Upper lobe of right lung (tissue), 1 donor: ENCODE results near the gene NME5. TPM values are rescaled to one million over a fixed set of nuclear protein-coding genes. Genes with fewer than 3 reads are reported as not detected.

Experiments used
- ATAC-seq: fragments of 200-7000 bp; cut with Tn5 transposase; one replicate; pipeline ENCODE4 v1.9.1; 2020; ENCODE audit warnings: mild to moderate bottlenecking, moderate library complexity
- DNase-seq: peaks from one replicate; pipeline ENCODE4 v3.0.0-alpha.2; 2020
- H3K27ac ChIP-seq: fragments of 200-600 bp; one replicate; pipeline ENCODE4 v1.8.0; 2022
- H3K27me3 ChIP-seq: fragments of 200-600 bp; one replicate; pipeline ENCODE4 v1.8.0; 2022; ENCODE audit warnings: mild to moderate bottlenecking
- H3K36me3 ChIP-seq: fragments of 200-600 bp; one replicate; pipeline ENCODE4 v1.8.0; 2022
- H3K4me1 ChIP-seq: fragments of 200-600 bp; one replicate; pipeline ENCODE4 v1.8.0; 2022
- H3K4me3 ChIP-seq: fragments of 200-600 bp; one replicate; pipeline ENCODE4 v1.8.0; 2022; ENCODE audit warnings: mild to moderate bottlenecking
- H3K9me3 ChIP-seq: fragments of 200-600 bp; one replicate; pipeline ENCODE4 v1.8.0; 2022
- intact Hi-C: fragments of 100-400 bp; cut with DNase I; formaldehyde crosslinking; loops from one replicate; pipeline ENCODE4 v1.11.0; 2022
- total RNA-seq: library from RNA; stranded (reverse); fragmentation: NEBNext Ultra II Directional; extraction: Animal tissue kit (Norgen Biotek cat#: 25700); gene quantifications from one replicate; pipeline ENCODE4 v1.2.1, GENCODE V29; 2021
- TF ChIP-seq, protein P1 (sequence below): fragments of 200-600 bp; IDR thresholded peaks from one replicate; pipeline ENCODE4 v1.8.0; 2022; ENCODE audit warnings: antibody characterized with exemption
- donor health status: DM: no; HTN: yes; CAD: no; lungs with severe emphysema.

NME5 gene
- total RNA-seq, 1 donor from 2014 or later: 2.4 TPM

DNA sequence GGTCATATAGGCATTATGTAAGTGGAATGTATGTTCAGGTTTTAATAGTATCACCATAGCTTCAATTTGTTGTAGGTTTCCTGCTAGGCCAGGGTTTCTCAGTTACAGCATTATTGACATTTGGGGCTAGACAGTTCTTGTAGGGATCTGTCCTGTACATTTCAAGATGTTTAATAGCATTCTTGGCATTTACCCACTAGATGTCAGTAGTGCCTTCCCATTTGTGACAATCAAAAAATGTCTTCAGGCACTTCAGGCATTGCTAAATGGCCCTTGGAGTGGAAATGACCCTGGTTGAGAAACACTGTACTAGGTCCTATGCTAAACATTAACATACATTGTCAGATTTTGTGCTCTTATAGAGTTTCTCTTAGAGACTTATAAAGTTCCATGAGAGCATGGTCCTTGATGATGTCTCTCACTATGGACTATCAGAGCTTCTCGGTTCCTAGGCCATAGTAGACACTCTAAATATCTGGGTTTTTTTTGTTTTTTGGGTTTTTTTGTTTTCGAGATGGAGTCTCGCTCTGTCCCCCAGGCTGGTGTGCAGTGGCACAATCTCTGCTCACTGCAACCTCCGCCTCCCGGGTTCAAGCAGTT lies 41.1 kb upstream of the NME5 start:
- ATAC-seq (peak; percentile 6), DNase-seq (no peak)
- H3K36me3 ChIP-seq: peaks cover 15% of the 10 kb centered on the region
- intact Hi-C loops: no loop called here
- H3K4me3 ChIP-seq: no peak overlapping the region
- TF ChIP-seq, protein P1, sequence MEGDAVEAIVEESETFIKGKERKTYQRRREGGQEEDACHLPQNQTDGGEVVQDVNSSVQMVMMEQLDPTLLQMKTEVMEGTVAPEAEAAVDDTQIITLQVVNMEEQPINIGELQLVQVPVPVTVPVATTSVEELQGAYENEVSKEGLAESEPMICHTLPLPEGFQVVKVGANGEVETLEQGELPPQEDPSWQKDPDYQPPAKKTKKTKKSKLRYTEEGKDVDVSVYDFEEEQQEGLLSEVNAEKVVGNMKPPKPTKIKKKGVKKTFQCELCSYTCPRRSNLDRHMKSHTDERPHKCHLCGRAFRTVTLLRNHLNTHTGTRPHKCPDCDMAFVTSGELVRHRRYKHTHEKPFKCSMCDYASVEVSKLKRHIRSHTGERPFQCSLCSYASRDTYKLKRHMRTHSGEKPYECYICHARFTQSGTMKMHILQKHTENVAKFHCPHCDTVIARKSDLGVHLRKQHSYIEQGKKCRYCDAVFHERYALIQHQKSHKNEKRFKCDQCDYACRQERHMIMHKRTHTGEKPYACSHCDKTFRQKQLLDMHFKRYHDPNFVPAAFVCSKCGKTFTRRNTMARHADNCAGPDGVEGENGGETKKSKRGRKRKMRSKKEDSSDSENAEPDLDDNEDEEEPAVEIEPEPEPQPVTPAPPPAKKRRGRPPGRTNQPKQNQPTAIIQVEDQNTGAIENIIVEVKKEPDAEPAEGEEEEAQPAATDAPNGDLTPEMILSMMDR: peak; percentile 38
- no peak overlapping the region for H3K27ac ChIP-seq
- no peaks in the 10 kb centered on the region for H3K27me3 ChIP-seq
- H3K9me3 ChIP-seq: no peaks in the 10 kb centered on the region
- peaks cover 16% of the 10 kb centered on the region for H3K4me1 ChIP-seq

DNA sequence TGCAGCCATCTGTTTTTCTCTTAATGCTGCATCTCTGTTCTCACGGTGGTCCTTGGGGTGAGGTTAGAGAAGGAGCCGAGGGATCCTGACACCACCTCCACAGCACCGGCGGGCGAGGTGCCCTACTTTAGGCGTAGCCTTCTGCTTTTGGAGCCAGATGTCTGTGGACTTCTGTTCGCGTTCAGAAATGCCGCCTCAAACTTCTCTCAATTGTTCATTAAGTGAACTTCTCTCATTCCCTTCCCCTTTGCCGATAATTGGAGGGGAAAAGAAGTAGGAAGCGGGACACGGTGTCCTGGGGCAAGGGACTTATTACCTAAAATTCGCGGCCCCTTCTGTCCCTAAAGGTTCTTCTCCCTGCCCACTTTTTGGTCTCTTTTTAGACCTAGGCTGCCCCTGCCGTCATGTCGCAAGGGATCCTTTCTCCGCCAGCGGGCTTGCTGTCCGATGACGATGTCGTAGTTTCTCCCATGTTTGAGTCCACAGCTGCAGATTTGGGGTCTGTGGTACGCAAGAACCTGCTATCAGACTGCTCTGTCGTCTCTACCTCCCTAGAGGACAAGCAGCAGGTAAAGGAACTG lies 40.1 kb upstream of the NME5 start:
- Histone ChIP-seq H3K9me3 (no peaks in the 10 kb centered on the region), H3K36me3 (peaks cover 24% of the 10 kb centered on the region), H3K27me3 (no peaks in the 10 kb centered on the region), H3K27ac (no peak overlapping the region), H3K4me1 (peaks cover 16% of the 10 kb centered on the region), H3K4me3 (peak overlapping the region; percentile 67)
- DNase-seq (no peak), ATAC-seq (no peak)
- TF ChIP-seq, protein P1: no peak
- intact Hi-C loops: no loop called here

DNA sequence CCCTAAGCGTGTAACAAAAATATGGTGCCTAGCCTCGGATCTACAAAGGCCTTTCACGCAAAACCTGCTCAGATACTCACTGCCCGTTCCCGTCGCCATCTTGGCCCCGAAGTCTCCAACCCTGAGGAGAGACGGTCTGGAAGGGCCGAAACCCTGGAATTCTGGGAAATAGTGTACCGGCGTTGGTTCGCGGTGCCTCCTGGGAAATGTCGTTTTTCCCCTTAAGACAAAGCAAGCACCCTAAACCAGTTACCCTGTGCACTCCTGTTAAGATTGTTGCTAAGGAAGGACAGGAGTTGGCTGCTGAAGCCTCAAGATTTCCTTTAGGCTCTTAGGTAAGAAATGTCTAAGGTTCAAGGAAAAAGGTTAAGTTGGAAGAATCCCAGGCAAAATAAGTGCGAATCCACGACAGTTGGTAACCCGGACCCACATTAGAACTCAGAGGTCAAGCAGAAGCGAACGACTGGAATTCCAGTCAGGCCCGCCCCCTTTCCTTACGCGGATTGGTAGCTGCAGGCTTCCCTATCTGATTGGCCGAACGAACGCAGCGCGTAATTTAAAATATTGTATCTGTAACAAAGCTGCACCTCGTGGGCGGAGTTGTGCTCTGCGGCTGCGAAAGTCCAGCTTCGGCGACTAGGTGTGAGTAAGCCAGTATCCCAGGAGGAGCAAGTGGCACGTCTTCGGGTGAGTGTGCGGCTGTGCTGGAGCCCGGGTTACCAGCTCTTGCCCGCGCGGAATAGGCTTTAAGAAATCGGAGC lies 39.5 kb upstream of the NME5 start, which contains the start of the genes BRD8 and KIF20A:
BRD8 (minus strand) TSS at position 115 of the 761 bp plus-strand sequence; CDS start at position 99, 16 bp downstream.
KIF20A (plus strand) TSS at position 597 of the 761 bp plus-strand sequence. CDS start 569 bp downstream, outside the sequence.
- Histone ChIP-seq H3K27ac (peak within 1 kb of the TSS; percentile 69), H3K4me1 (peaks cover 16% of the 10 kb centered on the region), H3K9me3 (no peaks in the 10 kb centered on the region), H3K4me3 (peak within 1 kb of the TSS; percentile 67), H3K36me3 (peaks cover 31% of the 10 kb centered on the region), H3K27me3 (no peaks in the 10 kb centered on the region)
- peak; percentile 95 for DNase-seq
- intact Hi-C loops: no loop called here
- peak; percentile 97 for ATAC-seq
- TF ChIP-seq, protein P1: no peak

DNA sequence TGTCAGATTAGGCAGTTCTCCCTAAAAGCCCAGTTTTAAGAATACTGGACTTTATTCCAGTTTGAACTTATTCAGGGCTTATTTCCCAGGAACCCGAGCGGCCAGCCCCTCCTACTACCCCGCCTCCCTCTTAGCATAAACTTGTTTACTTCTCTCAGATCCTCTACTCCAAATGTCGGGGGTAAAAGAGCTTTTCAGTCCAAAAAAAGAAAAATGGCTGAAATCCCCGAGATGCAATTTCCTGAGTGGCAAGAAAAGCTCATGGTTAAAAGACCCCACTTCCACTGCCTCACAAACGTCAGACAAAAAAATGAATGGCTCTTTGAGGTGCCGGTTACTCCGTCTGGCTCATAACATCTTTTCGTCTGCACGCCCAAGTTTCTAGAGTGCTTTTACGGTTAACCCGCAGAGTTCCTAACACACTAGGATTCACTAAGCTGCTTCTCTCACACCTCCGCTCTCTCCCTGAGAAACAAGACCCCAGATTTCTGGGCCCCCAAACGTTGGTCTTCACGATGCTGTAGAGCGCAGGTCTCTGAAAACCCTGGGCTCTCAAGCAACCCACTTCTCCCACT lies 38.8 kb upstream of the NME5 start:
- H3K4me1 ChIP-seq: peaks cover 16% of the 10 kb centered on the region
- H3K27me3 ChIP-seq: no peaks in the 10 kb centered on the region
- H3K4me3 ChIP-seq: peak overlapping the region; percentile 67
- H3K36me3 ChIP-seq: peaks cover 37% of the 10 kb centered on the region
- H3K27ac ChIP-seq: peak overlapping the region; percentile 69
- ATAC-seq: peak; percentile 40
- intact Hi-C loops: no loop called here
- no peaks in the 10 kb centered on the region for H3K9me3 ChIP-seq
- TF ChIP-seq, protein P1: no peak
- no peak for DNase-seq

DNA sequence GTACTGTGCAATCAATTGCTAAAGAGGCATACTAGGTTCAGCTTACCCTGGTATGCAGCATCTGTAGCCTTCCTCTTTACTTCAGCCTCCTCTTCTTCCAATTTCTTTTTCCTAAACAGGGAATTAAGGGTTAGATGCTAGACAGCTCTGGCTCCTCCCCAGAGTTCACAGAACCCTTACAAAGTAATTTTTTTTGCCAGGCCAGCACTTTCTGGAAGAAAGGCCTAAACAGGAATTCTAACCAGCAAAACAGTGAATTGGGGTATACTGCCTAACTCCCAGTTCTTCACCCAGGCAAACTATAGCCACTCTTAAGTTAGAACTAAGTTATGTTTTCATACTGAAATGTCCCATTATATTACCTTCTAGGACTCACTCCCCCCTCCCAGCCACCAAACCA lies 31.1 kb upstream of the NME5 start:
- DNase-seq: no peak
- intact Hi-C loops: no loop called here
- H3K36me3 ChIP-seq: peaks cover 97% of the 10 kb centered on the region
- no peaks in the 10 kb centered on the region for H3K9me3 ChIP-seq
- no peak overlapping the region for H3K27ac ChIP-seq
- no peak overlapping the region for H3K4me3 ChIP-seq
- H3K4me1 ChIP-seq: no peaks in the 10 kb centered on the region
- H3K27me3 ChIP-seq: no peaks in the 10 kb centered on the region
- ATAC-seq: no peak
- TF ChIP-seq, protein P1: no peak
